Stimulated activated memory B cell treated with anti-CD40 and anti-IgM and Interleukin-4, amounts not matched to agents 10 μg/mL and 1 μg/mL and 100 μg/mL, for 72 hours (primary cell): ENCODE measurements around the gene TAF3.

Source experiments
- ATAC-seq: fragments of 150-1000 bp; cut with Tn5 transposase; 2 replicates; pipeline ENCODE4 v1.10.0; 2021
- H3K27ac Mint-ChIP-seq: one replicate; pipeline ENCODE4 v1.8.0; 2022; ENCODE audit warnings: mild to moderate bottlenecking, mixed read lengths
- H3K27me3 Mint-ChIP-seq: one replicate; pipeline ENCODE4 v1.8.0; 2022; ENCODE audit warnings: mixed read lengths
- H3K36me3 Mint-ChIP-seq: one replicate; pipeline ENCODE4 v1.8.0; 2022; ENCODE audit warnings: mixed read lengths
- H3K4me1 Mint-ChIP-seq: one replicate; pipeline ENCODE4 v1.8.0; 2022; ENCODE audit warnings: mixed read lengths
- H3K4me3 Mint-ChIP-seq: one replicate; pipeline ENCODE4 v1.8.0; 2022; ENCODE audit warnings: mild to moderate bottlenecking, moderate library complexity, mixed read lengths
- H3K9me3 Mint-ChIP-seq: one replicate; pipeline ENCODE4 v1.8.0; 2022; ENCODE audit warnings: mixed read lengths

The TAF3 gene

GRCh38 chr10:8043569-8044306 lies 225.4 kb downstream of the TAF3 start:
- Mint-ChIP-seq H3K4me1 (peaks cover 51% of the 10 kb centered on the region), H3K27ac (no peak overlapping the region), H3K27me3 (peaks cover 99% of the 10 kb centered on the region), H3K36me3 (no peaks in the 10 kb centered on the region), H3K4me3 (no peak overlapping the region), H3K9me3 (no peaks in the 10 kb centered on the region)
- peak; percentile 16 for ATAC-seq

GRCh38 chr10:8044331-8044907 lies 226.1 kb downstream of the TAF3 start:
- ATAC-seq, result no peak
- no peak overlapping the region for H3K27ac Mint-ChIP-seq
- H3K4me3 Mint-ChIP-seq, result no peak overlapping the region
- peaks cover 98% of the 10 kb centered on the region for H3K27me3 Mint-ChIP-seq
- peaks cover 57% of the 10 kb centered on the region for H3K4me1 Mint-ChIP-seq
- H3K9me3 Mint-ChIP-seq, result no peaks in the 10 kb centered on the region
- no peaks in the 10 kb centered on the region for H3K36me3 Mint-ChIP-seq

GRCh38 chr10:8044908-8045725 lies 226.8 kb downstream of the TAF3 start:
- Mint-ChIP-seq H3K4me1 (peaks cover 57% of the 10 kb centered on the region), H3K27me3 (peaks cover 97% of the 10 kb centered on the region), H3K9me3 (no peaks in the 10 kb centered on the region), H3K4me3 (no peak overlapping the region), H3K36me3 (no peaks in the 10 kb centered on the region), H3K27ac (no peak overlapping the region)
- ATAC-seq, result no peak

GRCh38 chr10:8045726-8046494 lies 227.6 kb downstream of the TAF3 start:
- H3K9me3 Mint-ChIP-seq, result no peaks in the 10 kb centered on the region
- no peak for ATAC-seq
- H3K4me1 Mint-ChIP-seq, result peaks cover 57% of the 10 kb centered on the region
- H3K4me3 Mint-ChIP-seq, result no peak overlapping the region
- no peaks in the 10 kb centered on the region for H3K36me3 Mint-ChIP-seq
- peaks cover 98% of the 10 kb centered on the region for H3K27me3 Mint-ChIP-seq
- H3K27ac Mint-ChIP-seq, result no peak overlapping the region

- H3K9me3 Mint-ChIP-seq, result no peaks in the 10 kb centered on the region
- peaks cover 53% of the 10 kb centered on the region for H3K4me1 Mint-ChIP-seq
- H3K27ac Mint-ChIP-seq, result no peak overlapping the region
- no peak overlapping the region for H3K4me3 Mint-ChIP-seq
- H3K27me3 Mint-ChIP-seq, result peaks cover 91% of the 10 kb centered on the region
- ATAC-seq, result no peak
- H3K36me3 Mint-ChIP-seq, result no peaks in the 10 kb centered on the region
These were observed 229.4 kb downstream of the TAF3 start for GRCh38 chr10:8047452-8048280.

GRCh38 chr10:8048281-8049008 lies 230.1 kb downstream of the TAF3 start:
- no peak for ATAC-seq
- no peaks in the 10 kb centered on the region for H3K9me3 Mint-ChIP-seq
- H3K4me3 Mint-ChIP-seq, result no peak overlapping the region
- H3K27me3 Mint-ChIP-seq, result peaks cover 91% of the 10 kb centered on the region
- H3K27ac Mint-ChIP-seq, result no peak overlapping the region
- peaks cover 54% of the 10 kb centered on the region for H3K4me1 Mint-ChIP-seq
- no peaks in the 10 kb centered on the region for H3K36me3 Mint-ChIP-seq

- Mint-ChIP-seq H3K4me3 (peak overlapping the region; percentile 15), H3K27me3 (peaks cover 91% of the 10 kb centered on the region), H3K4me1 (peaks cover 54% of the 10 kb centered on the region), H3K27ac (no peak overlapping the region), H3K36me3 (no peaks in the 10 kb centered on the region), H3K9me3 (no peaks in the 10 kb centered on the region)
- ATAC-seq, result no peak
These were observed 230.9 kb downstream of the TAF3 start for GRCh38 chr10:8049045-8049864.

- H3K9me3 Mint-ChIP-seq, result no peaks in the 10 kb centered on the region
- H3K27ac Mint-ChIP-seq, result no peak overlapping the region
- peaks cover 91% of the 10 kb centered on the region for H3K27me3 Mint-ChIP-seq
- peak overlapping the region; percentile 43 for H3K4me3 Mint-ChIP-seq
- H3K36me3 Mint-ChIP-seq, result no peaks in the 10 kb centered on the region
- ATAC-seq, result no peak
- peaks cover 53% of the 10 kb centered on the region for H3K4me1 Mint-ChIP-seq
These were observed 231.7 kb downstream of the TAF3 start for GRCh38 chr10:8049865-8050555.

- Mint-ChIP-seq H3K9me3 (no peaks in the 10 kb centered on the region), H3K4me3 (peak overlapping the region; percentile 68), H3K27me3 (peaks cover 91% of the 10 kb centered on the region), H3K27ac (no peak overlapping the region), H3K4me1 (peaks cover 47% of the 10 kb centered on the region), H3K36me3 (no peaks in the 10 kb centered on the region)
- no peak for ATAC-seq
These were observed 232.3 kb downstream of the TAF3 start for GRCh38 chr10:8050556-8051108.

- no peaks in the 10 kb centered on the region for H3K9me3 Mint-ChIP-seq
- H3K27ac Mint-ChIP-seq, result no peak overlapping the region
- H3K27me3 Mint-ChIP-seq, result peaks cover 90% of the 10 kb centered on the region
- H3K36me3 Mint-ChIP-seq, result no peaks in the 10 kb centered on the region
- no peak overlapping the region for H3K4me3 Mint-ChIP-seq
- ATAC-seq, result no peak
- H3K4me1 Mint-ChIP-seq, result peaks cover 41% of the 10 kb centered on the region
These were observed 233.0 kb downstream of the TAF3 start for GRCh38 chr10:8051109-8051821.

GRCh38 chr10:8051851-8052257 lies 233.5 kb downstream of the TAF3 start:
- ATAC-seq, result no peak
- peaks cover 90% of the 10 kb centered on the region for H3K27me3 Mint-ChIP-seq
- H3K27ac Mint-ChIP-seq, result no peak overlapping the region
- H3K9me3 Mint-ChIP-seq, result no peaks in the 10 kb centered on the region
- H3K4me1 Mint-ChIP-seq, result peaks cover 44% of the 10 kb centered on the region
- no peaks in the 10 kb centered on the region for H3K36me3 Mint-ChIP-seq
- peak overlapping the region; percentile 50 for H3K4me3 Mint-ChIP-seq

GRCh38 chr10:8052341-8052955 lies 234.1 kb downstream of the TAF3 start:
- Mint-ChIP-seq H3K4me3 (peak overlapping the region; percentile 50), H3K36me3 (no peaks in the 10 kb centered on the region), H3K9me3 (no peaks in the 10 kb centered on the region), H3K27me3 (peaks cover 90% of the 10 kb centered on the region), H3K4me1 (peaks cover 50% of the 10 kb centered on the region), H3K27ac (no peak overlapping the region)
- ATAC-seq, result no peak
